Fibroblast of the conjunctiva (primary cell): Measurements from ENCODE around the gene PEAK1.

Source experiments
- DNase-seq: peaks from one replicate; pipeline ENCODE4 v3.0.0-alpha.2; 2010; ENCODE audit warnings: low read depth

PEAK1 gene

GRCh38 chr15:77093436-77093835 lies 326.5 kb downstream of the PEAK1 start:
- DNase-seq: no peak

GRCh38 chr15:77091097-77091496 lies 328.8 kb downstream of the PEAK1 start:
- DNase-seq: no peak

GRCh38 chr15:77087213-77087612 lies 332.7 kb downstream of the PEAK1 start:
- DNase-seq: no peak

GRCh38 chr15:77085297-77085696 lies 334.6 kb downstream of the PEAK1 start:
- no peak for DNase-seq

GRCh38 chr15:77084436-77084835 lies 335.5 kb downstream of the PEAK1 start:
- DNase-seq: no peak

GRCh38 chr15:77083381-77084160 lies 336.3 kb downstream of the PEAK1 start:
- DNase-seq: no peak

- DNase-seq: no peak
Measured at GRCh38 chr15:77081971-77082370, 337.9 kb downstream of the PEAK1 start.

- no peak for DNase-seq
Measured at GRCh38 chr15:77076323-77076915, 343.5 kb downstream of the PEAK1 start.

GRCh38 chr15:77075528-77075927 lies 344.4 kb downstream of the PEAK1 start:
- DNase-seq: no peak

- DNase-seq: no peak
Measured at GRCh38 chr15:77074350-77074749, 345.6 kb downstream of the PEAK1 start.

- no peak for DNase-seq
Measured at GRCh38 chr15:77071305-77072223, 348.3 kb downstream of the PEAK1 start.

GRCh38 chr15:77070495-77071304 lies 349.2 kb downstream of the PEAK1 start, which contains the start of gene TSPAN3:
TSS of gene TSPAN3 (minus strand) at chr15:77071109. CDS start at chr15:77070954, 155 bp downstream.
- peak; percentile 81 for DNase-seq

GRCh38 chr15:77070180-77070494 lies 349.8 kb downstream of the PEAK1 start:
- DNase-seq: no peak

- no peak for DNase-seq
Measured at GRCh38 chr15:77069521-77070121, 350.3 kb downstream of the PEAK1 start.

GRCh38 chr15:77068633-77069032 lies 351.3 kb downstream of the PEAK1 start:
- DNase-seq: no peak

GRCh38 chr15:77067691-77068367 lies 352.1 kb downstream of the PEAK1 start:
- no peak for DNase-seq

GRCh38 chr15:77066971-77067690 lies 352.8 kb downstream of the PEAK1 start:
- DNase-seq: no peak

- DNase-seq: no peak
Measured at GRCh38 chr15:77064539-77065308, 355.2 kb downstream of the PEAK1 start.

GRCh38 chr15:77064063-77064462 lies 355.8 kb downstream of the PEAK1 start:
- DNase-seq: no peak
